SK-N-SH (cell line): ENCODE measurements around the gene PNPLA5. TPM values are rescaled to one million over a fixed set of nuclear protein-coding genes. Genes with fewer than 3 reads are reported as not detected.

ENCODE experiments used
- CTCF ChIA-PET: fragments of 300-600, 350-600 bp; formaldehyde crosslinking; extraction: SDS; loops from one replicate; lab custom pipeline; 2021; lab: Yijun Ruan, JAX
- POLR2A ChIA-PET: fragments of 350-600 bp; sonication (Branson Sonifier 250); formaldehyde crosslinking; extraction: SDS; loops from one replicate; lab custom pipeline; 2020; ENCODE audit warnings: antibody characterized with exemption, inconsistent platforms; lab: Yijun Ruan, JAX
- DNase-seq: peaks from one replicate; pipeline ENCODE4 v3.0.0; 2012
- H2AFZ ChIP-seq: fragments of 200-600 bp; sonication (generic); 2 replicates; pipeline ENCODE4 v1.8.1; 2016; ENCODE audit warnings: antibody characterized with exemption, mild to moderate bottlenecking, low read depth
- H3F3A ChIP-seq: fragments of 200-600 bp; sonication (generic); replicated peaks from 2 replicates; pipeline ENCODE3; 2016; ENCODE audit warnings: antibody characterized with exemption, mild to moderate bottlenecking; ENCODE audit not compliant: insufficient read depth
- H3K27ac ChIP-seq, 2 experiments: fragments of 200-500 bp in 1 of 2; fragments of 200-600 bp in 1 of 2; sonication (Bioruptor generic) in 1 of 2; sonication (generic), shearing (Covaris generic) in 1 of 2; 2 replicates each; pipeline versions ENCODE4 v1.5.1 to v1.6.1; 2014 to 2016; ENCODE audit warnings: low read depth in 2 of 2, inconsistent platforms in 1 of 2, low read length in 1 of 2, mild to moderate bottlenecking in 1 of 2, mixed read lengths in 1 of 2
- H3K27me3 ChIP-seq: fragments of 200-600 bp; sonication (generic), shearing (Covaris generic); 2 replicates; pipeline ENCODE4 v1.6.1; 2016; ENCODE audit warnings: mixed run types; ENCODE audit not compliant: insufficient read depth
- H3K36me3 ChIP-seq, 2 experiments: fragments of 200-500 bp in 1 of 2; fragments of 200-600 bp in 1 of 2; sonication (Bioruptor generic) in 1 of 2; sonication (generic) in 1 of 2; replicated peaks in 1 of 2; 2 replicates each; pipeline versions ENCODE3 to v1.5.1; 2014 to 2016; ENCODE audit warnings: low read length in 1 of 2, mild to moderate bottlenecking in 1 of 2; ENCODE audit not compliant: insufficient read depth in 2 of 2, control insufficient read depth in 1 of 2
- H3K4me1 ChIP-seq, 2 experiments: fragments of 200-500 bp in 1 of 2; fragments of 200-600 bp in 1 of 2; sonication (Bioruptor generic) in 1 of 2; sonication (generic), shearing (Covaris generic) in 1 of 2; 2 replicates each; pipeline versions ENCODE4 v1.5.1 to v1.6.1; 2014 to 2016; ENCODE audit warnings: low read depth in 1 of 2, low read length in 1 of 2, mixed run types in 1 of 2; ENCODE audit not compliant: insufficient read depth in 2 of 2, control insufficient read depth in 1 of 2
- H3K4me2 ChIP-seq: fragments of 200-600 bp; sonication (generic), shearing (Covaris generic); 2 replicates; pipeline ENCODE4 v1.6.1; 2017; ENCODE audit warnings: mixed run types
- H3K4me3 ChIP-seq, 2 experiments: fragments of 200-500 bp in 1 of 2; fragments of 200-600 bp in 1 of 2; sonication (Bioruptor generic) in 1 of 2; sonication (generic), shearing (Covaris generic) in 1 of 2; 2 replicates each; pipeline versions ENCODE4 v1.5.1 to v1.8.1; 2014 to 2016; ENCODE audit warnings: low read depth in 2 of 2, inconsistent platforms in 1 of 2, low read length in 1 of 2, mild to moderate bottlenecking in 1 of 2, mixed read lengths in 1 of 2, moderate library complexity in 1 of 2
- H3K79me2 ChIP-seq: fragments of 200-600 bp; sonication (generic); 2 replicates; pipeline ENCODE4 v1.8.1; 2017; ENCODE audit warnings: mild to moderate bottlenecking; ENCODE audit not compliant: insufficient read depth
- H3K9ac ChIP-seq: fragments of 200-600 bp; sonication (generic); 2 replicates; pipeline ENCODE4 v1.6.1; 2017; ENCODE audit warnings: mixed run types
- H3K9me2 ChIP-seq: fragments of 200-600 bp; sonication (generic); 2 replicates; pipeline ENCODE4 v1.6.1; 2017; ENCODE audit warnings: mixed run types
- H3K9me3 ChIP-seq: fragments of 200-600 bp; sonication (generic); 2 replicates; pipeline ENCODE4 v1.6.1; 2017; ENCODE audit warnings: mixed run types, mild to moderate bottlenecking, moderate library complexity
- H4K20me1 ChIP-seq: fragments of 200-600 bp; sonication (generic); 2 replicates; pipeline ENCODE4 v1.6.1; 2017; ENCODE audit warnings: mild to moderate bottlenecking, mixed run types; ENCODE audit not compliant: insufficient read depth
- CHD2 ChIP-seq: fragments of 150-350 bp; IDR thresholded peaks from 2 replicates; pipeline ENCODE4 v1.6.1; 2018; ENCODE audit warnings: low read length; ENCODE audit not compliant: partially characterized antibody
- CTCF ChIP-seq: fragments of 200-600 bp; sonication (generic); IDR thresholded peaks from 2 replicates; pipeline ENCODE4 v1.6.1; 2017; ENCODE audit warnings: antibody characterized with exemption, mild to moderate bottlenecking, moderate library complexity
- EP300 ChIP-seq, 2 experiments: IDR thresholded peaks; 2 replicates each; pipeline versions ENCODE4 v1.4.0 to v1.6.1; 2012; ENCODE audit warnings: borderline replicate concordance in 1 of 2, low read depth in 1 of 2, low read length in 1 of 2
- FOSL2 ChIP-seq: IDR thresholded peaks from 2 replicates; pipeline ENCODE4 v1.4.0; 2012; ENCODE audit warnings: low read depth, mild to moderate bottlenecking, moderate library complexity, borderline replicate concordance
- FOXJ3 ChIP-seq: sonication (generic); formaldehyde crosslinking; IDR thresholded peaks from 2 replicates; pipeline ENCODE4 v1.5.1; 2020; ENCODE audit warnings: mild to moderate bottlenecking, missing genetic modification reagents
- FOXM1 ChIP-seq: IDR thresholded peaks from 2 replicates; pipeline ENCODE4 v1.4.0; 2012; ENCODE audit warnings: low read depth, mild to moderate bottlenecking
- GABPA ChIP-seq: IDR thresholded peaks from 2 replicates; pipeline ENCODE4 v1.4.0; 2012; ENCODE audit warnings: low read depth, mild to moderate bottlenecking
- NFIC ChIP-seq: IDR thresholded peaks from 2 replicates; pipeline ENCODE4 v1.4.0; 2012; ENCODE audit warnings: borderline replicate concordance
- NRF1 ChIP-seq: IDR thresholded peaks from 2 replicates; pipeline ENCODE4 v1.6.1; 2012; ENCODE audit warnings: low read depth, mild to moderate bottlenecking, low read length
- PBX3 ChIP-seq: IDR thresholded peaks from 2 replicates; pipeline ENCODE4; 2012
- POLR2AphosphoS5 ChIP-seq: IDR thresholded peaks from 2 replicates; pipeline ENCODE4 v1.6.1; 2012; ENCODE audit warnings: low read depth, low read length
- RCOR1 ChIP-seq: fragments of 150-350 bp; IDR thresholded peaks from 2 replicates; pipeline ENCODE4 v1.6.1; 2017; ENCODE audit warnings: antibody characterized with exemption, low read length
- TCF12 ChIP-seq: IDR thresholded peaks from 2 replicates; pipeline ENCODE4 v1.4.0; 2012
- USF1 ChIP-seq: IDR thresholded peaks from 2 replicates; pipeline ENCODE4 v1.4.0; 2012; ENCODE audit warnings: low read depth, borderline replicate concordance
- USF2 ChIP-seq: fragments of 150-350 bp; IDR thresholded peaks from 2 replicates; pipeline ENCODE4 v1.6.1; 2017; ENCODE audit warnings: antibody characterized with exemption, low read length, low read depth, borderline replicate concordance
- whole genome bisulfite sequencing: methylation state at CpG from one replicate; pipeline ENCODE4 v1.1.6; 2017; ENCODE audit warnings: low lambda C conversion rate; 5-methylcytosine and 5-hydroxymethylcytosine counted together
- polyA plus RNA-seq, 3 experiments: library from polyadenylated mRNA; depleted of rRNA; stranded (reverse); fragments of >200 nt; gene quantifications; 2 replicates each; pipeline ENCODE4 v1.2.3, GENCODE V29; 2012
- TF ChIP-seq, protein P1 (sequence below): IDR thresholded peaks from 2 replicates; pipeline ENCODE4 v1.4.0; 2012; ENCODE audit warnings: low read depth
- TF ChIP-seq, protein P2 (sequence below): IDR thresholded peaks from 2 replicates; pipeline ENCODE4 v1.6.1; 2012; ENCODE audit warnings: mild to moderate bottlenecking, low read depth, low read length, moderate library complexity

PNPLA5 gene
- polyA plus RNA-seq, 1 of the 3 experiments (the other 2 are of a cell fraction): not detected

DNA sequence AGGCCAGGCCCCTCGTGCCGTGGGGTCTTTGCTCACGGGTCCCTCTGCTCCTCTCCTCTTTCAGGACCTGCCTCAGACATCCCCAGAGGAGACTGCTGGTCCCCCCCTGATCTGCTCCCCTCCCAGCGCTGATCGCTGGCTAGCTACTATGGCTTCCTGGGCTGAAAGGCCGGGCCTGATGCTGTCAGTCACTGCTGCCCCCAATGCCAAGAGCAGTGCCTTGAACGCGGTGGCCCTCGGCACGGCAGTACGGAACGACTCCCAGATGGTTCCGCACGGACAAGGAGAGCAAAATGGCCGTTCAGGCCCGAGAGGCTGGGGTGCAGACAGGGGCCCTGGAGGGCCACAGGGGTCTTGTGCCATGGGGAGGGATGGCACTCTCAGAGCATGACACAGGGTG lies 51.0 kb downstream of the PNPLA5 start:
- Histone ChIP-seq H3K9me2 (no peaks in the 10 kb centered on the region), H3K4me3 (no peak overlapping the region), H3K4me2 (no peak overlapping the region), H2AFZ (no peak overlapping the region), H3K79me2 (no peaks in the 10 kb centered on the region), H3K27ac (no peak overlapping the region), H3K9me3 (no peaks in the 10 kb centered on the region), H3K9ac (no peak overlapping the region), H4K20me1 (no peaks in the 10 kb centered on the region), H3K36me3 (no peaks in the 10 kb centered on the region), H3K4me1 (peaks cover 0 to 22% of the 10 kb centered on the region in 2 experiments; a peak in 1 of 4 replicates), H3K27me3 (no peaks in the 10 kb centered on the region), H3F3A (no peaks in the 10 kb centered on the region)
- TF ChIP-seq FOXM1 (no peak), FOSL2 (no peak)
- 60% methylated on average over 1 of the region's 16 CpGs for WGBS
- DNase-seq: no peak
- ChIA-PET CTCF (interaction anchor here (0.6 to 0.8 kb wide), 2 partner anchors 44 to 49 kb away, joined by 3 read pairs; no protein-coding TSS in a partner anchor), POLR2A (no interaction called here)

GRCh38 chr22:43840431-43840830 lies 51.4 kb downstream of the PNPLA5 start:
- CTCF ChIA-PET: interaction anchor here (0.6 kb wide), 1 partner anchor 49 kb away, joined by 3 read pairs; no protein-coding TSS in a partner anchor
- no peak overlapping the region for H3K27ac ChIP-seq
- no peaks in the 10 kb centered on the region for H3K27me3 ChIP-seq
- no peaks in the 10 kb centered on the region for H3K36me3 ChIP-seq
- H3K4me1 ChIP-seq: peaks cover 0 to 22% of the 10 kb centered on the region in 2 experiments; a peak in 1 of 4 replicates
- H3K79me2 ChIP-seq: no peaks in the 10 kb centered on the region
- H3F3A ChIP-seq: no peaks in the 10 kb centered on the region
- H2AFZ ChIP-seq: no peak overlapping the region
- no peaks in the 10 kb centered on the region for H3K9me2 ChIP-seq
- no CpG with 5 or more reads among the region's 13 CpGs for WGBS
- TF ChIP-seq, protein P1, sequence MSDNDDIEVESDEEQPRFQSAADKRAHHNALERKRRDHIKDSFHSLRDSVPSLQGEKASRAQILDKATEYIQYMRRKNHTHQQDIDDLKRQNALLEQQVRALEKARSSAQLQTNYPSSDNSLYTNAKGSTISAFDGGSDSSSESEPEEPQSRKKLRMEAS: no peak
- TF ChIP-seq USF1 (no peak), GABPA (no peak), FOXJ3 (CRISPR knock-in tag) (no peak), PBX3 (no peak), CHD2 (no peak), NRF1 (no peak), USF2 (no peak), TCF12 (no peak), EP300 (IDR thresholded peaks at IDR 0.05; ENCODE audit: borderline replicate concordance in 1 of 2, low read depth in 1 of 2, low read length in 1 of 2) (no peak), CTCF (no peak), RCOR1 (no peak), POLR2AphosphoS5 (no peak), NFIC (no peak)
- TF ChIP-seq, protein P2, sequence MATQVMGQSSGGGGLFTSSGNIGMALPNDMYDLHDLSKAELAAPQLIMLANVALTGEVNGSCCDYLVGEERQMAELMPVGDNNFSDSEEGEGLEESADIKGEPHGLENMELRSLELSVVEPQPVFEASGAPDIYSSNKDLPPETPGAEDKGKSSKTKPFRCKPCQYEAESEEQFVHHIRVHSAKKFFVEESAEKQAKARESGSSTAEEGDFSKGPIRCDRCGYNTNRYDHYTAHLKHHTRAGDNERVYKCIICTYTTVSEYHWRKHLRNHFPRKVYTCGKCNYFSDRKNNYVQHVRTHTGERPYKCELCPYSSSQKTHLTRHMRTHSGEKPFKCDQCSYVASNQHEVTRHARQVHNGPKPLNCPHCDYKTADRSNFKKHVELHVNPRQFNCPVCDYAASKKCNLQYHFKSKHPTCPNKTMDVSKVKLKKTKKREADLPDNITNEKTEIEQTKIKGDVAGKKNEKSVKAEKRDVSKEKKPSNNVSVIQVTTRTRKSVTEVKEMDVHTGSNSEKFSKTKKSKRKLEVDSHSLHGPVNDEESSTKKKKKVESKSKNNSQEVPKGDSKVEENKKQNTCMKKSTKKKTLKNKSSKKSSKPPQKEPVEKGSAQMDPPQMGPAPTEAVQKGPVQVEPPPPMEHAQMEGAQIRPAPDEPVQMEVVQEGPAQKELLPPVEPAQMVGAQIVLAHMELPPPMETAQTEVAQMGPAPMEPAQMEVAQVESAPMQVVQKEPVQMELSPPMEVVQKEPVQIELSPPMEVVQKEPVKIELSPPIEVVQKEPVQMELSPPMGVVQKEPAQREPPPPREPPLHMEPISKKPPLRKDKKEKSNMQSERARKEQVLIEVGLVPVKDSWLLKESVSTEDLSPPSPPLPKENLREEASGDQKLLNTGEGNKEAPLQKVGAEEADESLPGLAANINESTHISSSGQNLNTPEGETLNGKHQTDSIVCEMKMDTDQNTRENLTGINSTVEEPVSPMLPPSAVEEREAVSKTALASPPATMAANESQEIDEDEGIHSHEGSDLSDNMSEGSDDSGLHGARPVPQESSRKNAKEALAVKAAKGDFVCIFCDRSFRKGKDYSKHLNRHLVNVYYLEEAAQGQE: no peak
- TF ChIP-seq, all 33 proteins: peak for 0
- no peak for DNase-seq
- H4K20me1 ChIP-seq: no peaks in the 10 kb centered on the region
- H3K9ac ChIP-seq: no peak overlapping the region
- no peak overlapping the region for H3K4me3 ChIP-seq
- POLR2A ChIA-PET: no interaction called here
- H3K4me2 ChIP-seq: no peak overlapping the region
- H3K9me3 ChIP-seq: no peaks in the 10 kb centered on the region
